ENCODE data around the gene PI4KA.
"Not testable (repeated sequence)": the region's sequence is repeated elsewhere in the genome, so short reads cannot be mapped to it uniquely, and the experiment has no call there.

GRCh38 chr22:20692926-20693325, 165.7 kb downstream of the PI4KA start:
- TF ChIP-seq, protein P1, sequence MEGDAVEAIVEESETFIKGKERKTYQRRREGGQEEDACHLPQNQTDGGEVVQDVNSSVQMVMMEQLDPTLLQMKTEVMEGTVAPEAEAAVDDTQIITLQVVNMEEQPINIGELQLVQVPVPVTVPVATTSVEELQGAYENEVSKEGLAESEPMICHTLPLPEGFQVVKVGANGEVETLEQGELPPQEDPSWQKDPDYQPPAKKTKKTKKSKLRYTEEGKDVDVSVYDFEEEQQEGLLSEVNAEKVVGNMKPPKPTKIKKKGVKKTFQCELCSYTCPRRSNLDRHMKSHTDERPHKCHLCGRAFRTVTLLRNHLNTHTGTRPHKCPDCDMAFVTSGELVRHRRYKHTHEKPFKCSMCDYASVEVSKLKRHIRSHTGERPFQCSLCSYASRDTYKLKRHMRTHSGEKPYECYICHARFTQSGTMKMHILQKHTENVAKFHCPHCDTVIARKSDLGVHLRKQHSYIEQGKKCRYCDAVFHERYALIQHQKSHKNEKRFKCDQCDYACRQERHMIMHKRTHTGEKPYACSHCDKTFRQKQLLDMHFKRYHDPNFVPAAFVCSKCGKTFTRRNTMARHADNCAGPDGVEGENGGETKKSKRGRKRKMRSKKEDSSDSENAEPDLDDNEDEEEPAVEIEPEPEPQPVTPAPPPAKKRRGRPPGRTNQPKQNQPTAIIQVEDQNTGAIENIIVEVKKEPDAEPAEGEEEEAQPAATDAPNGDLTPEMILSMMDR (IDR thresholded peaks at IDR 0.05) = not testable (repeated sequence)
- TF ChIP-seq POLR2A (IDR thresholded peaks at IDR 0.05) = not testable (repeated sequence)

Data from body of pancreas (tissue), 4 donors.